HG02623 (cell line): ENCODE data around the gene ARHGAP10.
"Not testable (repeated sequence)": the region's sequence is repeated elsewhere in the genome, so short reads cannot be mapped to it uniquely, and the experiment has no call there.

Experiments used
- ATAC-seq: cut with Tn5 transposase; IDR thresholded peaks from one replicate; pipeline ENCODE4 v1.9.1; 2021; ENCODE audit warnings: moderate library complexity; ENCODE audit not compliant: unreplicated experiment

The ARHGAP10 gene

DNA sequence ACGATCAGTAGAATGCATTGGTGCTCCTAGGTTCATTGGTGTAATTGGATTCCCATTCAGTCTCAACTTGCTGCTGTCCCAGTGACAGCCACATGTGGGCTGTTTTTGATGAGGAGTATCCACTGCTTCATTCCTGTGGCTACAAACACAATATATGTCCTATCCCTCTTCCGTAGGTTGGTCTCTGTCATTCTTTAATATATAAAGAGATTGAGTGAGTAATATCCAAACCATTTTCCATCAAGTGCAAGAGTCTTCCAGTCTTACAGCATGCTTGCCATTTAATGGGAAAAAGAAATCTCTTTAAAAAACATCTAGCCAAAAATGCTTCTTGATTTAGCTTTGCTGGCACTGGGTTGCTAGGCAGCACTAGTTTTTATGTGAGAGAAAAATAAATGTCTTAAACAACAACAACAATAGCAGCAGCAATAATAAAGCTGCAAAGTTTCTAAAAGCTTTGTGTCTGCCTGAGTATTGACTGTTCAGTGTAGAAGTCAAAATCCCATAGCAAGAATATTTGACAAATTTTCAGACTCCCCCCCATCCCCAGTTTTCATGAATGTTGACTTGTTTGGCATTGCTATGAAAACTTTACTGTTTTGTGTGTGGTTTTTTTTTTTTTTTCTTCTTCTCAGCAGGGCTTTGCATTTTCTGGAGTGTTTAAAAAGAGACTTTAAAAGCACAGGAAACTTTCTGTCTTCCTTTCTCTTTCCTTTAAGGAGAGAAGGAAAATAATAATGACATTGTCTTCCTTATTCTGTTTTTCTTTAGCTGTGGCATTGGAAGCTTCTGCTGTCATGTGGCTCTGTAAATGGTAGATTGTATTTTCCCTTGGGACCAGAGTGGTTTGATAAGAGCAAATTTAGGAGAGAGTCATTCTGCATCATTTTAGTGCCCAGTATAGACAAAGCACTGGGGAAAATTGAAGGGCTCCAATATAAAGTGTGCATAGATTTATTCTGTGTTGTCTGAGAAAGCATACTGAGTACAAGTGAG is 244.3 kb downstream of the ARHGAP10 start:
- ATAC-seq, result no peak

DNA sequence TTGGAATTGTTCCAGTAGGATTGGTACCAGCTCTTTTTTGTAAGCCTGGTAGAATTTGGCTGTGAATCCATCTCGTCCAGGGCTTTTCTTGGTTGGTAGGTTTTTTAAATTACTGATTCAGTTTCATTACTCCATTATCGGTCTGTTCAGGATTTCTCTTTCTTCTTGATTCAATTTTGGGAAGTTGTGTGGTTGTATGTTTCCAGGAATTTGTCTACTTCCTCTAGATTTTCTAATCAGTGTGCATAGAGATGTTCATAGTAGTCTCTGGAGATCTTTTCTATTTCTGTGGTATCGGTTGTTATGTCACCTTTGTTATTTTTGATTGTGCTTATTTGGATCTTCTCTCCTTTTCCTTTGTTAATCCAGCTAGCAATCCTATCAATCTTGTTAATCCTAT is 248.7 kb downstream of the ARHGAP10 start:
- no peak for ATAC-seq

DNA sequence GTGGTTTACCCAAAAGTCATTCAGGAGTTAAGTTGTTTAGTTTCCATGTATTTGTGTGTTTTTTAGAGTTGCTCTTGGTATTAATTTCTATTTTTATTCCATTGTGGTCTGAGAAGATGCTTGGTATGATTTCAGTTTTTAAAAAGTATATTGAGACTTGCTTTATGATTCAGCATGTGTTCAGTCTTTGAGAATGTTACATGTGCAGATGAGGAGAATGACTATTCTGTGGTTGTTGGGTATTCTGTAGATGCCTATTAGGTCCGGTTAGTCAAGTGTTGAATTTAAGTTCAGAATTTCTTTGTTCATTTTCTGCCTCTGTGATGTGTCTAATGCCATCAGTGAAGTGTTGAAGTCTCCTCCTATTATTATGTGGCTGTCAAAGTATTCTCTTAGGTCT is 249.4 kb downstream of the ARHGAP10 start:
- peak; percentile 90 for ATAC-seq

DNA sequence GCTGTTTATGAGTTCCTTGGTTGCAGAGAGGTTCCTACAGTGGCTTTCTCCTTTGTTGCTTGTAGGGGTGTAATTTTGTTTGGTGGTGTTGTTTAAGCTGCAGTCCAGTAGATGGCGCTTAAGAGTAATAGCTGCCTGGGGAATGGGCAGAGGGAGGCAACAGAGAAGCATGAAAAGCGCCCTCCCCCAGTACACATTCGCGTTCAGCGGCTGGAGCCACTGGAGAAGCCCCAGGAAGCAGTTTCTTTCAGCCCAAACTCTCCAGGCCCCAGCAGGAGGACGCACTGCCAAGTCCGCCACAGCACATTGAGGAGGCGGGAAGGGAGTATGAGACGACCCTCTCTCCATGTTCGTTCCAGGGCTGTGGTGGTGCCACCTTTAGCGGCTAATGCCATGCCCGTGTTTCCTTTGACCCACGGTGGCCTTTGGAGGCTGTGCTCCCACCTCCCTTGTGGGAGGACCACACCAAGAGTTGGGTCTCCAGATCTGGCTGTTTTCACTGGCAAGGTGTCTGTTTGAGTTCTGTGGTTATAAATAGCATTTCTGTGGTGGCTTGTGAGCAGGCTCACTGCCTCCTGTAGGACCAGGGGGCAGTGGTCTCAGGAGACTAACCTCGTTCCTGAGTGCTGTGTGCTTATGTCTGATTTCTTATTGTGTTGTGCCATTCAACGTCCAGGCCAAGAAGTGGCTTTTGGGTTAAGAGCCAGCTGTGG is 252.3 kb downstream of the ARHGAP10 start:
- ATAC-seq, result no peak

DNA sequence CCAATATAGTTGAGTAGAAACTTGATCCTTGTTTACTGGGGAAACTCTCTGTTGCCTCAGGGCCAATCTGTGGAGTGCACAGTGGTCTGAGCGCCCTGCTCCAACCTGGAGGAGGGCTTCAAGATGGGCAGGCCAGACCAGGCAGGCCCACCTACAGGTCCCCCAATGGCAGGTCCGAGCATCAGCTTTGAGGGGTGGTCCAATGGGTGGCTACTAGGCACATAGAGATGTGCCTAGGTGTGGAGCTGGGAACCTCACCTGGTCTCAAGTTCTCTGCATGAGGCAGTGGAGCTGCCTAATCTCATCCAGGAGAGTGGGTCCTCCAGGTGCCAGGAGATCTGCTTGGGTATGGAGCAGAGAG is 252.9 kb downstream of the ARHGAP10 start:
- ATAC-seq, result no peak

GRCh38 chr4:147985376-147985775 is 253.5 kb downstream of the ARHGAP10 start:
- no peak for ATAC-seq

DNA sequence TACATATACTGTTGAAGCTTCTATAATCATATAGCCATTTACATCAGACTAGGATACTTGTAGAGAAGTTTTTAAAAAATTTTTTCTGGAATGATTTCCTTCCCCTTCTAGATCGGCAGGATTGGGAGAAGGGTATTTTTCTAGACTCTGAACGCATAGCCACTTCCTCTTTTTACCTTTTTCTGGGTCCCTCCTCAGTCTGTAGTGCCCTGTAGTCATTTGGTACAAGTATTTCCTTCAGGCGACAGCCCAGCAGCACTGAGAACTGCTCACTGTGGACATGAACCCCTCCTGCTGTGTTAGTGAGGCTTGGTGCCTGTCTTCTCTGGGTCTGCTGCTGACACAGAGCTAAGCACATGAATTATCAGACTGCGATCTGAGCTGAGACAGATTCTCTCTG is 255.4 kb downstream of the ARHGAP10 start:
- peak; percentile 59 for ATAC-seq

DNA sequence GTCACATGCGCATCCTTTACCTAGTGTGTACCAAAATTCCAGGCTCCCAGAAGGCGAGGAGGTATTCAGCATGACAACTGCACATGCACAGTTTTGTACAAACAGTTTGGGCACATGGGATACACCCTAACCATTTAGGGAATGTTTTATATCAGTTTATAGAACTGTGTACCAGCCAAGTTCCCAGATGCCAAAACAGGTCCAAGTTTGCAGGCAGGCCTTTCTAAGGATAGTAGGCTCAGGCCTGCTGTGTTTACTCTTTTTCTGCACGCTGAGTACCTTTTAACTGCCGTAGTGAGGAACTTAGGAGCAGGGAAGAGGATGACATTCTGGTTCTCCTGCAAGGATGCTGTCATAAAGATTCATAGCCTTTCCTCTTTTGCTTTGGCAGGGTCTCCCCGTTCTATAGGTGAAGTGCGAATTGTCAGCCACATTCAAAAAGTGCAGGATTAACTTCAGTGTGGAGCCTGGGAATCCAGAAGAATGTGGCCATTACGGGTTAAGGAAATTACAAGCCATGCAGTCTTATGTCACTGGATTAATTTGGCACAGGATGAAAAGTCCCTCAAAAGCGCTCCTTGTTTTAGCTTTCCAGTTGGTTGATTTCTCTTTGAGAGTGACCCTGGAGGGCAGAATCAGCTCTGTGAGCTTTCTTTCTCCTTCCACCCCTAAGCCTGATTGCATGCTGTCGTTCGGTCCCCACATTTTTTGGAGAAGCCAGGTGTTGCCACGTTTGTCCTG is 259.8 kb downstream of the ARHGAP10 start:
- ATAC-seq, result no peak

- no peak for ATAC-seq
Observed at GRCh38 chr4:147994076-147994475, 262.2 kb downstream of the ARHGAP10 start.

GRCh38 chr4:147994491-147995385 is 262.9 kb downstream of the ARHGAP10 start:
- ATAC-seq, result no peak

GRCh38 chr4:147996859-147997258 is 265.0 kb downstream of the ARHGAP10 start:
- no peak for ATAC-seq

- not testable (repeated sequence) for ATAC-seq
Observed at GRCh38 chr4:148000038-148000437, 268.1 kb downstream of the ARHGAP10 start.

DNA sequence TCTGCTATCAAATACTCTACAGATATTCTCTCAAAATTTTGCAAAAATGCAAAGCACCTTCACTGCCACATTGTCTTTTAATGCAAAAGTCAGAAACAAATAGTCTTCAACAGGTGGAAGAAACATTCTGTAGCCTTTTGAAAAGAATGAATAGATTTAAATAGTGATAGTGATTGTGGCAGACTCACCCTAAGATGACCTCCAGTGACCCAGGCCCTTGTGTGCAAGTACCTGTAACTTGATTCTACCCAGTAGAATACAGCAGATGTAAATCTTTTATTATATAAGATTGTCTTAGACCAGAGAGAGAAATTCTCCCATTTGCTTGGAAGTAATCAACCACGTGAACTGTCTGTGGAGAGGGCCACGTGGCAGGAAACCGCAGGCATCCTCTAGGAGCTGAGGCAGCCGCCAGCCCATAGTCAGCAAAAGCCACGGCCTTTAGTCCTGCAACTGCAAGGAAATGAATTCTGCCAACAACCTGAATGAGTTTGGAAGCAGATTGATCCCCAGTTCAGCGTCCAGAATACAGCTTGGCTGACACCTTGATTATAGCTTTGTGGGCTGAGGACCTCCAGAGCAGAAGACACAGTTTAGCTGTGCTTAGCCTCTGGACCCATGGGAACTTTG is 272.5 kb downstream of the ARHGAP10 start:
- no peak for ATAC-seq

GRCh38 chr4:148006001-148006400 is 274.1 kb downstream of the ARHGAP10 start:
- ATAC-seq, result no peak

GRCh38 chr4:148007314-148007760 is 275.4 kb downstream of the ARHGAP10 start:
- ATAC-seq, result no peak

- peak; percentile 46 for ATAC-seq
Observed at GRCh38 chr4:148007792-148008191, 275.9 kb downstream of the ARHGAP10 start.

DNA sequence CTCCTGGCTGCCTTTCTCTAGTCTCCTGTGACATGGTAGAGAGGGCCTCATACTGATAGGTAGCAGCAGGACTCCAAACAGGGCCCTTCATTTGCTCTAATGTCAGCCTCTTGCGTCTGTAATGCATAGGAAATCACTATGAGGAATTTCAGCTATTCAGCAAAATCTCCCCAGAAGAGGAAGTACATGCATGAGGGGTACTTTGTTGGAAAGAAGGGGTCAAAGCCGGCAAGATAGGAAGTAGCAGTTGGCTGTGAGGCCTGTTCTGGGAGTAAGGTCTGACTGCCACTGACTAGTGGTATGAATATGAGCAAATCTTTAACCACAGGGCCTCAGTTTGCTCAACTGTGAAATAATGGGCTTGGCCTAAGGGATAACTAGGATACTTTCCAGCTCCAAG is 283.2 kb downstream of the ARHGAP10 start:
- peak; percentile 40 for ATAC-seq

- ATAC-seq, result no peak
Observed at GRCh38 chr4:148015468-148015867, 283.6 kb downstream of the ARHGAP10 start.

- ATAC-seq, result no peak
Observed at GRCh38 chr4:148016063-148016637, 284.3 kb downstream of the ARHGAP10 start.
